MCF 10A (cell line): ENCODE data around the gene ABO. TPM values are rescaled to one million over a fixed set of nuclear protein-coding genes. Genes with fewer than 3 reads are reported as not detected.

Experiments used
- BruUV-seq: library from RNA; stranded (reverse); fragments of 400-500 nt; replicated peaks from 2 replicates; lab custom pipeline; 2021; lab: Mats Ljungman, UMichigan
- CTCF ChIA-PET: fragments of 300-600 bp; sonication (Branson Sonifier 250); formaldehyde crosslinking; extraction: SDS; loops from one replicate; lab custom pipeline; 2021; ENCODE audit warnings: antibody characterized with exemption, inconsistent platforms; lab: Yijun Ruan, JAX
- POLR2A ChIA-PET: fragments of 300-600, 350-650 bp; sonication (Branson Sonifier 250); formaldehyde crosslinking; extraction: SDS; loops from one replicate; lab custom pipeline; 2020; ENCODE audit warnings: antibody characterized with exemption, inconsistent platforms; lab: Yijun Ruan, JAX
- DNase-seq: peaks from one replicate; pipeline ENCODE4 v3.0.0-alpha.2; 2018; ENCODE audit not compliant: unreplicated experiment
- H3K27ac Mint-ChIP-seq: one replicate; pipeline ENCODE4 v1.8.0; 2022; ENCODE audit warnings: mild to moderate bottlenecking, low read depth, mixed read lengths; ENCODE audit not compliant: unreplicated experiment
- H3K27me3 Mint-ChIP-seq: one replicate; pipeline ENCODE4 v1.8.0; 2022; ENCODE audit warnings: mixed read lengths; ENCODE audit not compliant: insufficient read depth, unreplicated experiment
- H3K36me3 Mint-ChIP-seq: one replicate; pipeline ENCODE4 v1.8.0; 2022; ENCODE audit warnings: mild to moderate bottlenecking, moderate library complexity, mixed read lengths; ENCODE audit not compliant: insufficient read depth, unreplicated experiment
- H3K4me1 Mint-ChIP-seq: one replicate; pipeline ENCODE4 v1.8.0; 2022; ENCODE audit warnings: mixed read lengths; ENCODE audit not compliant: insufficient read depth, unreplicated experiment
- H3K4me3 Mint-ChIP-seq: one replicate; pipeline ENCODE4 v1.8.0; 2022; ENCODE audit warnings: mild to moderate bottlenecking, moderate library complexity, mixed read lengths; ENCODE audit not compliant: unreplicated experiment
- H3K9me3 Mint-ChIP-seq: one replicate; pipeline ENCODE4 v1.8.0; 2022; ENCODE audit warnings: mixed read lengths; ENCODE audit not compliant: unreplicated experiment
- intact Hi-C: fragments of 100-400 bp; cut with micrococcal nuclease; formaldehyde crosslinking; loops from 2 replicates; pipeline ENCODE4 v1.14.1; 2022
- total RNA-seq: library from RNA; stranded (reverse); gene quantifications from 2 replicates; pipeline ENCODE4 v1.2.3, GENCODE V29; 2022
- TF ChIP-seq, protein P1 (sequence below): fragments of 200-600 bp; IDR thresholded peaks from one replicate; pipeline ENCODE4 v1.8.0; 2022; ENCODE audit warnings: antibody characterized with exemption, mild to moderate bottlenecking; ENCODE audit not compliant: unreplicated experiment

ABO gene
- total RNA-seq, 1 experiment from 2014 or later, result not detected

DNA sequence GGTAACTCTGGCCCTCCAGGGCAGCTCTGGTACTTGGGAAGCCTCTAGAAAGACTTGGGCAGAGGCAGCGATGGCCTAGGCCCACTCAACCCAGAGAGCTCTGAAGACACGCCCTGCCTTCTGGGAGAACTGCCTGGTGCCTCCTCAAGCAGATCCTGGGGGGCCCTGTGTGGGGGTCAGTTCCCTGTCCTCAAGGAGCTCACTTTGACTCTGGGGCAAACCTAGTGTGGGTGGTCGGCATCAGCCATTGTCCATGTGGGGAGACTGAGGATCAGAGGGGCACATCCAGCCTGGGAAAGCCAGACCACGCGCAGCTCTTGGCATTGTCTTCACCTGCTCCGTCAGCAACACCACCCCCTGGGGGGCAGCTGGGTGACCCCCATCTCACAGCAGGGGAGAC lies 28.0 kb downstream of the ABO start:
- H3K9me3 Mint-ChIP-seq, result no peaks in the 10 kb centered on the region
- TF ChIP-seq, protein P1, sequence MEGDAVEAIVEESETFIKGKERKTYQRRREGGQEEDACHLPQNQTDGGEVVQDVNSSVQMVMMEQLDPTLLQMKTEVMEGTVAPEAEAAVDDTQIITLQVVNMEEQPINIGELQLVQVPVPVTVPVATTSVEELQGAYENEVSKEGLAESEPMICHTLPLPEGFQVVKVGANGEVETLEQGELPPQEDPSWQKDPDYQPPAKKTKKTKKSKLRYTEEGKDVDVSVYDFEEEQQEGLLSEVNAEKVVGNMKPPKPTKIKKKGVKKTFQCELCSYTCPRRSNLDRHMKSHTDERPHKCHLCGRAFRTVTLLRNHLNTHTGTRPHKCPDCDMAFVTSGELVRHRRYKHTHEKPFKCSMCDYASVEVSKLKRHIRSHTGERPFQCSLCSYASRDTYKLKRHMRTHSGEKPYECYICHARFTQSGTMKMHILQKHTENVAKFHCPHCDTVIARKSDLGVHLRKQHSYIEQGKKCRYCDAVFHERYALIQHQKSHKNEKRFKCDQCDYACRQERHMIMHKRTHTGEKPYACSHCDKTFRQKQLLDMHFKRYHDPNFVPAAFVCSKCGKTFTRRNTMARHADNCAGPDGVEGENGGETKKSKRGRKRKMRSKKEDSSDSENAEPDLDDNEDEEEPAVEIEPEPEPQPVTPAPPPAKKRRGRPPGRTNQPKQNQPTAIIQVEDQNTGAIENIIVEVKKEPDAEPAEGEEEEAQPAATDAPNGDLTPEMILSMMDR, result no peak
- DNase-seq, result no peak
- intact Hi-C loops, result no loop called here
- CTCF ChIA-PET, result interaction anchor here (0.6 kb wide), 1 partner anchor 208 kb away, joined by 3 read pairs; no protein-coding TSS in a partner anchor
- H3K4me1 Mint-ChIP-seq, result no peaks in the 10 kb centered on the region
- no peaks in the 10 kb centered on the region for H3K36me3 Mint-ChIP-seq
- H3K27ac Mint-ChIP-seq, result no peak overlapping the region
- peaks cover 24% of the 10 kb centered on the region for H3K27me3 Mint-ChIP-seq
- POLR2A ChIA-PET, result no interaction called here
- no peak overlapping the region for H3K4me3 Mint-ChIP-seq
- no TSS peak for BruUV-seq

DNA sequence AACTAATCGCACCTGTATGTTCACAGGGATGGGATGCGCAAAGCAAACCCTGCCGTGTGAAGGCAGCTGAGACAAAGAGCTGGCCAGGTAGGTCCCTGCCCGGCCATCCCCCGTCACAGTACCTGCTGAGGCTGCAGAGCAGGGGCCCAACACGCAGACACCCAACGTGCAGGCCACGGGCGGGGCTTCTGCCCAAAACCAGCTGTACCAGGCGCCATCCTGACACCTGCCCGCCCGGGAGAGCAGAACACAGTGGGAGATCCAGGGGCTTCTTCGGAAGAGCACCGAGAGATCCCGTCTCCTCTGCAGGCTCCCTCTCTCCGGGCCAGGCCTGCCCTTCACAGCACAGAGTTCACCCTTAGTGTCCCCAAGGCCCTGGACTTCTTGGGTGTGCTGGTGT lies 28.4 kb downstream of the ABO start:
- TF ChIP-seq, protein P1, result no peak
- no peak overlapping the region for H3K4me3 Mint-ChIP-seq
- H3K36me3 Mint-ChIP-seq, result no peaks in the 10 kb centered on the region
- H3K9me3 Mint-ChIP-seq, result no peaks in the 10 kb centered on the region
- H3K27me3 Mint-ChIP-seq, result peaks cover 24% of the 10 kb centered on the region
- no peaks in the 10 kb centered on the region for H3K4me1 Mint-ChIP-seq
- CTCF ChIA-PET, result interaction anchor here (0.6 kb wide), 1 partner anchor 208 kb away, joined by 3 read pairs; no protein-coding TSS in a partner anchor
- no TSS peak for BruUV-seq
- no peak for DNase-seq
- no peak overlapping the region for H3K27ac Mint-ChIP-seq
- POLR2A ChIA-PET, result no interaction called here
- intact Hi-C loops, result no loop called here

DNA sequence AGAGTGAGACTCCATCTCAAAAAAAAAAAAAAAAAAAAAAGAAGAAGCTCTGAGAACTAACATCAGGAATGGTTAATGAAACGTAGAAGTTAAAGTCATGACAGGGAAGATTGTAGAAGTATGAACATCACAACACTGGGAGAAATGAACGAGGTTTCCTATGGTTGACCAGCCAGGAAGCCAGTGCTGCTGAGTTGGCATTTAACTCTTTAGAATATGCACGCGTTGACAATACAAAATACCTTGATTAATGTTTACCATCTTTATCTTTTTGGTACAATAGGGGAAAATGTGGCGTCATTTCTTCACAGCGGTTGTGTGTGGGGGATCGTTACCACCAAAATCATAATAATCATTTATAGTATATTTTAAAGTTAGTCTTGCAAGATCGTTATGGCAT lies 32.0 kb downstream of the ABO start:
- no peak for DNase-seq
- H3K4me1 Mint-ChIP-seq, result no peaks in the 10 kb centered on the region
- CTCF ChIA-PET, result interaction anchor here (0.5 to 0.7 kb wide), 2 partner anchors 290 to 970 kb away, joined by 3 read pairs; no protein-coding TSS in a partner anchor
- H3K9me3 Mint-ChIP-seq, result no peaks in the 10 kb centered on the region
- BruUV-seq, result no TSS peak
- no peak overlapping the region for H3K27ac Mint-ChIP-seq
- no peaks in the 10 kb centered on the region for H3K36me3 Mint-ChIP-seq
- TF ChIP-seq, protein P1, result no peak
- intact Hi-C loops, result no loop called here
- POLR2A ChIA-PET, result no interaction called here
- peaks cover 9% of the 10 kb centered on the region for H3K27me3 Mint-ChIP-seq
- H3K4me3 Mint-ChIP-seq, result no peak overlapping the region

DNA sequence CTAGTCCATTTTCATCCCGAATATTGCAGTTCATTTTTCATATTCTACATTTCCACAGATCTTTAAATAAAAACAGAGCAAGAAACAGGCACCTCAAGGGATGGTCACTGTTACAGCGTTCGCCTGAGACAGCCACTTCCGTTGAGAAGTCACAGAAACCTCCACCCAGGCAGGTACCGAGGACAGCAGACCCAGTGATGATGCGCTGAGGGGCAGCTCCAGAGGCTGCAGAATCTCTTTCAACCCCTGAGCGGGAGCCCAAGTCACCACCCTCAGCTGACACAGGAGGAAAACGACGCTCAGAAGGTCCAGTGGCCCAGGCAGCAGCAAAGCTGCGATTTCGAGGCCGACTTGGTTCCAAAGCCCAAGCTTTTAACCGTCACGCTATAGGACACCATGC lies 32.8 kb downstream of the ABO start:
- DNase-seq, result no peak
- intact Hi-C loops, result no loop called here
- peaks cover 14% of the 10 kb centered on the region for H3K27me3 Mint-ChIP-seq
- TF ChIP-seq, protein P1, result no peak
- H3K27ac Mint-ChIP-seq, result no peak overlapping the region
- no peak overlapping the region for H3K4me3 Mint-ChIP-seq
- POLR2A ChIA-PET, result no interaction called here
- CTCF ChIA-PET, result interaction anchor here (0.5 kb wide), 1 partner anchor 290 kb away, joined by 3 read pairs; no protein-coding TSS in a partner anchor
- no TSS peak for BruUV-seq
- H3K36me3 Mint-ChIP-seq, result no peaks in the 10 kb centered on the region
- no peaks in the 10 kb centered on the region for H3K9me3 Mint-ChIP-seq
- H3K4me1 Mint-ChIP-seq, result no peaks in the 10 kb centered on the region
